Vagina (tissue), 2 donors: ENCODE data around the gene PDLIM4.

Experiments used
- CTCF ChIP-seq, 3 experiments: fragments of 450-650 bp in 2 of 3; fragments of 200-600 bp in 1 of 3; sonication (generic) in 1 of 3; IDR thresholded peaks; one replicate each; pipeline ENCODE4 v1.5.1; 2017 to 2019; ENCODE audit warnings: antibody characterized with exemption in 3 of 3, mild to moderate bottlenecking in 2 of 3, moderate library complexity in 2 of 3
- POLR2A ChIP-seq, 2 donors: fragments of 450-650 bp; IDR thresholded peaks; one replicate each; pipeline ENCODE4 v1.6.1; 2017; ENCODE audit warnings: antibody characterized with exemption in 2 of 2, mild to moderate bottlenecking in 2 of 2, moderate library complexity in 2 of 2
- POLR2AphosphoS5 ChIP-seq, 2 donors: sonication (generic); formaldehyde crosslinking; IDR thresholded peaks; one replicate each; pipeline ENCODE4 v1.9.0; 2017; ENCODE audit warnings: antibody characterized with exemption in 2 of 2, mild to moderate bottlenecking in 2 of 2, low read depth in 1 of 2; ENCODE audit not compliant: insufficient read depth in 1 of 2

GRCh38 chr5:132297211-132297940 is 39.9 kb downstream of the PDLIM4 start:
- no peak for TF ChIP-seq CTCF (IDR thresholded peaks at IDR 0.05)
- TF ChIP-seq POLR2A (IDR thresholded peaks at IDR 0.05) = no peak
- no peak for TF ChIP-seq POLR2AphosphoS5 (IDR thresholded peaks at IDR 0.05; ENCODE audit: insufficient read depth in 1 of 2, low read depth in 1 of 2)
